WTC11 (cell line): ENCODE data around the gene MIOX. TPM values are rescaled to one million over a fixed set of nuclear protein-coding genes. Genes with fewer than 3 reads are reported as not detected.

Experiments
- ATAC-seq: fragments of 200-7000 bp; cut with Tn5 transposase; 2 replicates; pipeline ENCODE4 v1.10.0; 2021; ENCODE audit warnings: mild to moderate bottlenecking, moderate library complexity
- CTCF ChIA-PET: fragments of 300-600 bp; sonication (Branson Sonifier 250); formaldehyde crosslinking; loops from one replicate; lab custom pipeline; 2021; ENCODE audit warnings: antibody characterized with exemption; lab: Charles Lee
- POLR2A ChIA-PET: fragments of 350-600 bp; sonication (Branson Sonifier 250); formaldehyde crosslinking; loops from one replicate; lab custom pipeline; 2021; ENCODE audit warnings: antibody characterized with exemption; lab: Charles Lee
- DNase-seq: peaks from one replicate; pipeline ENCODE4 v3.0.0; 2021; ENCODE audit warnings: low spot score
- H3K27ac Mint-ChIP-seq: 2 replicates; pipeline ENCODE4 v1.8.0; 2021; ENCODE audit warnings: mixed read lengths
- H3K27me3 Mint-ChIP-seq: 2 replicates; pipeline ENCODE4 v1.8.0; 2021; ENCODE audit warnings: low read depth, mild to moderate bottlenecking, moderate library complexity, mixed read lengths
- H3K36me3 Mint-ChIP-seq: 2 replicates; pipeline ENCODE4 v1.8.0; 2021; ENCODE audit warnings: mixed read lengths
- H3K4me1 Mint-ChIP-seq: 2 replicates; pipeline ENCODE4 v1.8.0; 2022; ENCODE audit warnings: mixed read lengths
- H3K4me3 Mint-ChIP-seq: 2 replicates; pipeline ENCODE4 v1.8.0; 2021; ENCODE audit warnings: mild to moderate bottlenecking, moderate library complexity, mixed read lengths
- H3K9me3 Mint-ChIP-seq: 2 replicates; pipeline ENCODE4 v1.8.0; 2021; ENCODE audit warnings: mixed read lengths
- AR ChIP-seq: fragments of 250-450 bp; sonication (Bioruptor Pico); IDR thresholded peaks from 2 replicates; pipeline ENCODE4 v1.9.0; 2021; ENCODE audit warnings: mild to moderate bottlenecking
- ARID4B ChIP-seq: sonication (generic); formaldehyde crosslinking; IDR thresholded peaks from 2 replicates; pipeline ENCODE4 v1.8.0; 2023; ENCODE audit warnings: missing genetic modification reagents, mild to moderate bottlenecking, borderline replicate concordance
- CBFB ChIP-seq: sonication (generic); formaldehyde crosslinking; IDR thresholded peaks from 2 replicates; pipeline ENCODE4 v1.8.1; 2022; ENCODE audit warnings: mild to moderate bottlenecking, low read depth, missing genetic modification reagents
- CTCF ChIP-seq: fragments of 200-600 bp; IDR thresholded peaks from 2 replicates; pipeline ENCODE4 v1.8.0; 2022; ENCODE audit warnings: antibody characterized with exemption
- E2F1 ChIP-seq: sonication (generic); formaldehyde crosslinking; IDR thresholded peaks from 2 replicates; pipeline ENCODE4 v1.8.0; 2022; ENCODE audit warnings: mild to moderate bottlenecking, missing genetic modification reagents
- HMGXB4 ChIP-seq: sonication (generic); formaldehyde crosslinking; IDR thresholded peaks from 2 replicates; pipeline ENCODE4 v1.8.1; 2023; ENCODE audit warnings: mild to moderate bottlenecking, moderate library complexity, missing genetic modification reagents
- PRDM15 ChIP-seq: sonication (generic); formaldehyde crosslinking; IDR thresholded peaks from 2 replicates; pipeline ENCODE4 v1.8.0; 2022; ENCODE audit warnings: missing genetic modification reagents
- PREB ChIP-seq: sonication (generic); formaldehyde crosslinking; IDR thresholded peaks from 2 replicates; pipeline ENCODE4 v1.8.1; 2022; ENCODE audit warnings: mild to moderate bottlenecking, missing genetic modification reagents, moderate library complexity, borderline replicate concordance
- RELA ChIP-seq: sonication (generic); formaldehyde crosslinking; IDR thresholded peaks from 2 replicates; pipeline ENCODE4 v1.8.1; 2022; ENCODE audit warnings: missing genetic modification reagents, mild to moderate bottlenecking, borderline replicate concordance
- SMAD4 ChIP-seq: sonication (generic); formaldehyde crosslinking; IDR thresholded peaks from 2 replicates; pipeline ENCODE4 v1.8.0; 2022; ENCODE audit warnings: mild to moderate bottlenecking, missing genetic modification reagents
- TCF7 ChIP-seq: sonication (generic); formaldehyde crosslinking; IDR thresholded peaks from 2 replicates; pipeline ENCODE4 v1.8.0; 2022; ENCODE audit warnings: mild to moderate bottlenecking, low read depth, missing genetic modification reagents, moderate library complexity
- TEAD1 ChIP-seq: sonication (generic); formaldehyde crosslinking; IDR thresholded peaks from 2 replicates; pipeline ENCODE4 v1.8.0; 2022; ENCODE audit warnings: mild to moderate bottlenecking, missing genetic modification reagents
- USF2 ChIP-seq: sonication (generic); formaldehyde crosslinking; IDR thresholded peaks from 2 replicates; pipeline ENCODE4 v1.8.1; 2023; ENCODE audit warnings: mild to moderate bottlenecking, missing genetic modification reagents, moderate library complexity
- ZNF263 ChIP-seq: sonication (generic); formaldehyde crosslinking; IDR thresholded peaks from 2 replicates; pipeline ENCODE4 v1.8.1; 2022; ENCODE audit warnings: low read depth, mild to moderate bottlenecking, moderate library complexity, missing genetic modification reagents
- ZNF423 ChIP-seq: fragments of 250-450 bp; sonication (Bioruptor Pico); IDR thresholded peaks from 2 replicates; pipeline ENCODE4 v2.1.2; 2022; ENCODE audit warnings: mild to moderate bottlenecking, moderate library complexity
- ZNF671 ChIP-seq: fragments of 250-450 bp; sonication (Bioruptor Pico); IDR thresholded peaks from 2 replicates; pipeline ENCODE4 v1.8.0; 2021; ENCODE audit warnings: mild to moderate bottlenecking
- total RNA-seq: library from RNA; stranded (reverse); gene quantifications from 3 replicates; pipeline ENCODE4 v1.2.3, GENCODE V29; 2021

MIOX gene
- total RNA-seq, 1 experiment from 2014 or later, result 0.33 TPM

GRCh38 chr22:50526108-50526833 lies 39.6 kb downstream of the MIOX start:
- H3K9me3 Mint-ChIP-seq, result no peaks in the 10 kb centered on the region
- H3K27me3 Mint-ChIP-seq, result peaks cover 46% of the 10 kb centered on the region
- peaks cover 15% of the 10 kb centered on the region for H3K4me1 Mint-ChIP-seq
- peak; percentile 79 for DNase-seq
- H3K27ac Mint-ChIP-seq, result no peak overlapping the region
- peak overlapping the region; percentile 64 for H3K4me3 Mint-ChIP-seq
- peak; percentile 29 for ATAC-seq
- ChIA-PET CTCF (interaction anchor here (0.6 to 4.3 kb wide), 58 partner anchors 9 to 634 kb away, joined by 3 to 60 read pairs (median 5); partner anchors contain the start of genes ARSA, CHKB, DENND6B and KLHDC7B), POLR2A (interaction anchor here (0.6 to 2.3 kb wide), 7 partner anchors 12 to 173 kb away, joined by 3 to 13 read pairs (median 3); partner anchors contain the start of genes LMF2, NCAPH2 and SYCE3)
- no peaks in the 10 kb centered on the region for H3K36me3 Mint-ChIP-seq
- TF ChIP-seq SMAD4 (CRISPR knock-in tag) (no peak), CBFB (CRISPR knock-in tag) (peak; percentile 86; the same call in 1 of the 2 replicates), ZNF263 (peak; percentile 26; the same call in 1 of the 2 replicates), E2F1 (CRISPR knock-in tag) (peak; percentile 61; the same call in 1 of the 2 replicates), HMGXB4 (peak; percentile 59), PREB (CRISPR knock-in tag) (no peak), PRDM15 (no peak), CTCF (peak; percentile 54), TCF7 (CRISPR knock-in tag) (peak; percentile 21; the same call in 1 of the 2 replicates), ZNF671 (CRISPR knock-in tag) (0 out of 2 replicates have a peak, but pooled peaks have one; percentile 25), TEAD1 (0 out of 2 replicates have a peak, but pooled peaks have one; percentile 8), USF2 (CRISPR knock-in tag) (no peak), ARID4B (no peak; the same call in 1 of the 2 replicates), RELA (CRISPR knock-in tag) (0 out of 2 replicates have a peak, but pooled peaks have one; percentile 19), AR (no peak), ZNF423 (CRISPR knock-in tag) (0 out of 2 replicates have a peak, but pooled peaks have one; percentile 49)
